Measurements from ENCODE around the gene NOXA1.

DNA sequence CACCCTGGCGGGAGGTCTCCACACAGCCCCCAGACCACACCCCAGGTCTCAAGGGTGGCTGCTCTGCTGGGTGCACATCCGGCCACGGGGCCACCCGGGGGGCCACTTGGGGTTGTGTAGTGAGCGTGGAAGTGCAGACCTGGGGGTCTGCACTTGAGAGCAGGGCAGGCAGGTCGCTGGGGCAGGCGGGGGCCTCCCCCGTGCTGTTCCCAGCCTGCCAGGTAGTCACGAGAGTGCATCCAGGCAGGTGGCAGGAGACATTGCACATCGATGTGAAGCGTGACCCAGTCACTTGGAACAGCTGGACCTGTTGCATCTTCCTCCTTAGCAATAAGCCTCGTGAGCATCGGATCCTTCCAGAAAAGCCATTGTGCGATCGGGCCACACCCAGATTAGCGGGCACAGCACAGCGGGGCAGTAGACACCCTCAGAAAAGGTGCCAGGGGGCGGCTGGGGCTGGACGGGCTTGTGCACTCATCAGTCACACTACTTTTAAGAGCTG lies 22.8 kb downstream of the NOXA1 start:
- TF ChIP-seq ZNF274 (IDR thresholded peaks at IDR 0.05; ENCODE audit: low read depth, low read length) (no peak), YY1 (IDR thresholded peaks at IDR 0.05; ENCODE audit: insufficient read depth, insufficient read length) (no peak)

All from NT2/D1 (cell line).